Endothelial cell of umbilical vein (primary cell): ENCODE results near the gene SZT2. TPM values are rescaled to one million over a fixed set of nuclear protein-coding genes. Genes with fewer than 3 reads are reported as not detected.

ENCODE experiments used
- BruUV-seq: library from RNA; stranded (reverse); fragments of 400-500 nt; replicated peaks from 2 replicates; lab custom pipeline; 2021; lab: Mats Ljungman, UMichigan
- CTCF ChIA-PET: fragments of 300-600, 350-600 bp; sonication (Branson Sonifier 250); formaldehyde crosslinking; loops from one replicate; lab custom pipeline; 2021; ENCODE audit warnings: antibody characterized with exemption, inconsistent platforms; lab: Charles Lee
- POLR2A ChIA-PET: fragments of 300-600, 350-600 bp; sonication (Branson Sonifier 250); formaldehyde crosslinking; loops from one replicate; lab custom pipeline; 2021; ENCODE audit warnings: antibody characterized with exemption, inconsistent platforms; lab: Charles Lee
- DNase-seq: peaks from one replicate; pipeline ENCODE4 v3.0.0-alpha.2; 2011; ENCODE audit warnings: low read depth, low spot score
- FAIRE-seq: peaks from 2 replicates; lab custom pipeline; 2011; peaks lifted over from hg19 to GRCh38; lab: Jason Lieb, UNC
- H2AFZ ChIP-seq: 2 replicates; pipeline ENCODE4 v1.6.0; 2012; ENCODE audit warnings: low read depth, low read length, control low read depth, inconsistent platforms
- H3K27ac ChIP-seq: 2 replicates; pipeline ENCODE4 v1.5.1; 2011; ENCODE audit warnings: low read depth, mild to moderate bottlenecking, control low read depth, low read length, moderate library complexity; ENCODE audit not compliant: insufficient read depth
- H3K27me3 ChIP-seq, 2 experiments: 2 replicates each; pipeline versions ENCODE4 v1.6.0 to v1.6.1; 2011; ENCODE audit warnings: low read length in 2 of 2, mixed read lengths in 1 of 2; ENCODE audit not compliant: control insufficient read depth in 2 of 2, insufficient read depth in 2 of 2
- H3K36me3 ChIP-seq, 2 experiments: 2 replicates in 1 of 2; 3 replicates in 1 of 2; pipeline ENCODE4 v1.5.1; 2011; ENCODE audit warnings: low read length in 2 of 2, mild to moderate bottlenecking in 1 of 2, moderate library complexity in 1 of 2; ENCODE audit not compliant: control insufficient read depth in 2 of 2, insufficient read depth in 2 of 2; ENCODE audit errors: extremely low read depth in 1 of 2
- H3K4me1 ChIP-seq: 3 replicates; pipeline ENCODE4 v1.5.1; 2011; ENCODE audit warnings: mild to moderate bottlenecking, low read length; ENCODE audit not compliant: control insufficient read depth, insufficient read depth; ENCODE audit errors: extremely low read depth
- H3K4me2 ChIP-seq: 2 replicates; pipeline ENCODE4 v1.6.1; 2011; ENCODE audit warnings: low read length, control low read depth, mixed read lengths; ENCODE audit not compliant: insufficient read depth
- H3K4me3 ChIP-seq, 3 experiments: fragments of 200-600 bp in 1 of 3; sonication (generic), shearing (Covaris generic) in 1 of 3; replicated peaks in 1 of 3; 2 replicates each; pipeline ENCODE4 v1.5.1; 2011 to 2016; ENCODE audit warnings: control low read depth in 3 of 3, low read length in 3 of 3, mild to moderate bottlenecking in 2 of 3, inconsistent platforms in 1 of 3, low read depth in 1 of 3, moderate library complexity in 1 of 3; ENCODE audit not compliant: insufficient read depth in 1 of 3
- H3K79me2 ChIP-seq: 2 replicates; pipeline ENCODE4 v1.6.0; 2012; ENCODE audit warnings: low read length, inconsistent platforms; ENCODE audit not compliant: control insufficient read depth, insufficient read depth
- H3K9ac ChIP-seq: replicated peaks from 2 replicates; pipeline ENCODE3; 2011; ENCODE audit warnings: low read length, control low read depth; ENCODE audit not compliant: insufficient read depth; ENCODE audit errors: extremely low read depth
- H3K9me1 ChIP-seq: replicated peaks from 3 replicates; pipeline ENCODE4 v1.6.0; 2011; ENCODE audit warnings: mild to moderate bottlenecking, low read length; ENCODE audit not compliant: control insufficient read depth, insufficient read depth; ENCODE audit errors: extremely low read depth
- H3K9me3 ChIP-seq: replicated peaks from 2 replicates; pipeline ENCODE4 v1.5.1; 2012; ENCODE audit warnings: low read length, inconsistent platforms; ENCODE audit not compliant: control insufficient read depth, insufficient read depth
- H4K20me1 ChIP-seq: replicated peaks from 2 replicates; pipeline ENCODE3; 2011; ENCODE audit warnings: mild to moderate bottlenecking, low read length; ENCODE audit not compliant: control insufficient read depth, insufficient read depth; ENCODE audit errors: extremely low read depth
- CTCF ChIP-seq, 2 donors: IDR thresholded peaks; 1 replicate in 1 of 2; 2 replicates in 1 of 2; pipeline ENCODE4 v1.5.1; 2011; ENCODE audit warnings: low read length in 2 of 2, mild to moderate bottlenecking in 2 of 2, moderate library complexity in 2 of 2, control low read depth in 1 of 2, inconsistent platforms in 1 of 2, low read depth in 1 of 2; ENCODE audit not compliant: insufficient read depth in 1 of 2; ENCODE audit errors: extremely low read depth in 1 of 2
- EZH2 ChIP-seq: IDR thresholded peaks from 2 replicates; pipeline ENCODE4 v1.6.1; 2012; ENCODE audit warnings: borderline replicate concordance, low read depth, mild to moderate bottlenecking, moderate library complexity, low read length, inconsistent platforms; ENCODE audit not compliant: severe bottlenecking
- FOS ChIP-seq: IDR thresholded peaks from 2 replicates; pipeline ENCODE4 v1.6.1; 2011; ENCODE audit warnings: mild to moderate bottlenecking, low read length, moderate library complexity, borderline replicate concordance; ENCODE audit not compliant: insufficient read depth
- GATA2 ChIP-seq: IDR thresholded peaks from 2 replicates; pipeline ENCODE4 v1.7.0; 2011; ENCODE audit warnings: low read depth, mild to moderate bottlenecking, moderate library complexity, mixed read lengths, low read length; ENCODE audit not compliant: insufficient read length, insufficient read depth
- JUN ChIP-seq: IDR thresholded peaks from 2 replicates; pipeline ENCODE4 v1.6.1; 2011; ENCODE audit warnings: borderline replicate concordance, low read depth; ENCODE audit not compliant: insufficient read length, insufficient read depth
- MAX ChIP-seq: IDR thresholded peaks from 2 replicates; pipeline ENCODE4 v1.6.1; 2011; ENCODE audit not compliant: insufficient read depth, insufficient read length
- MYC ChIP-seq: IDR thresholded peaks from one replicate; pipeline ENCODE4 v1.6.1; 2011; ENCODE audit warnings: mild to moderate bottlenecking, low read depth, low read length
- POLR2A ChIP-seq: IDR thresholded peaks from 2 replicates; pipeline ENCODE4 v1.6.1; 2012; ENCODE audit warnings: low read depth, mild to moderate bottlenecking, control low read depth, low read length
- POLR2AphosphoS5 ChIP-seq: IDR thresholded peaks from 2 replicates; pipeline ENCODE4 v1.6.1; 2012; ENCODE audit warnings: low read depth, mild to moderate bottlenecking, control low read depth, low read length, moderate library complexity; ENCODE audit not compliant: insufficient read depth
- dilution Hi-C: fragments of 300-500 bp; cut with MboI; formaldehyde crosslinking; loops from one replicate; pipeline ENCODE4 v1.15.0; 2019; ENCODE audit warnings: low sequenced_read_pairs; ENCODE audit not compliant: extremely low pct_ligation_motif_present
- intact Hi-C: fragments of 100-400 bp; cut with micrococcal nuclease; formaldehyde crosslinking; loops from one replicate; pipeline ENCODE4 v1.10.0; 2022
- polyA plus RNA-seq, 4 experiments: library from polyadenylated mRNA; depleted of rRNA in 3 of 4; stranded (reverse) in 3 of 4; unstranded in 1 of 4; fragments of >200 nt; gene quantifications; 2 replicates each; pipeline versions ENCODE4 v1.2.1 to v1.2.3, GENCODE V29; 2011 to 2012; ENCODE audit warnings: missing spikeins in 1 of 4
- total RNA-seq: library from RNA; stranded (reverse); gene quantifications from 2 replicates; pipeline ENCODE4 v1.2.3, GENCODE V29; 2021

The SZT2 gene
- total and polyA plus RNA-seq, 2 donors (not counting 3 experiments of a cell fraction or from before 2014, with no cell fraction given), result 11.4 to 49.9 TPM

- CTCF ChIA-PET, result interaction anchor here (0.8 to 2.8 kb wide), 20 partner anchors 10 to 151 kb away, joined by 3 to 19 read pairs (median 4); partner anchors contain the start of genes MED8 and SZT2
- Histone ChIP-seq H2AFZ (peak within 1 kb of the TSS; percentile 88), H3K27me3 (no peaks in the 10 kb centered on the region), H3K4me3 (peak within 1 kb of the TSS; percentile 57 to 84 (median 80)), H3K79me2 (peaks cover 36% of the 10 kb centered on the region), H3K9ac (peak within 1 kb of the TSS; percentile 87), H3K27ac (peak within 1 kb of the TSS; percentile 80), H4K20me1 (no peaks in the 10 kb centered on the region), H3K4me2 (peak within 1 kb of the TSS; percentile 92), H3K36me3 (peaks cover 5 to 12% of the 10 kb centered on the region in 2 experiments), H3K9me1 (no peaks in the 10 kb centered on the region), H3K4me1 (peaks cover 38% of the 10 kb centered on the region), H3K9me3 (no peaks in the 10 kb centered on the region)
- TF ChIP-seq FOS, result no peak
- TF ChIP-seq MAX, result peak; percentile 81
- TF ChIP-seq POLR2AphosphoS5, result peak; percentile 44
- DNase-seq (peak; percentile 98), FAIRE-seq (peak; percentile 97)
- POLR2A ChIA-PET, result interaction anchor here (0.6 to 1.6 kb wide), 5 partner anchors 9 to 182 kb away, joined by 3 to 6 read pairs (median 4); partner anchors contain the start of genes ELOVL1 and HYI
- BruUV-seq, result TSS peak; percentile 63
- dilution Hi-C loops (no loop called here), intact Hi-C loops (loop anchor here (1.0 to 2.0 kb wide), 4 partner anchors 8 to 120 kb away; partner anchors contain the start of gene TIE1)
Observed at GRCh38 chr1:43358746-43359693, 30.7 kb upstream of the SZT2 start, which contains the start of gene CDC20. CDC20 (plus strand) TSS chr1:43358981; CDS start chr1:43359216, 235 bp downstream.

GRCh38 chr1:43359696-43360095 lies 30.0 kb upstream of the SZT2 start:
- peaks cover 38% of the 10 kb centered on the region for H3K4me1 ChIP-seq
- no peaks in the 10 kb centered on the region for H3K9me1 ChIP-seq
- H2AFZ ChIP-seq, result no peak overlapping the region
- CTCF ChIA-PET, result no interaction called here
- H3K79me2 ChIP-seq, result peaks cover 38% of the 10 kb centered on the region
- H3K9ac ChIP-seq, result peak overlapping the region; percentile 53
- TF ChIP-seq EZH2 (no peak), FOS (no peak), MYC (no peak), POLR2A (no peak), GATA2 (no peak), POLR2AphosphoS5 (no peak), CTCF (IDR thresholded peaks at IDR 0.05; ENCODE audit: extremely low read depth in 1 of 2, insufficient read depth in 1 of 2, low read depth in 1 of 2, low read length in 2 of 2) (no peak), MAX (no peak), JUN (no peak)
- peak overlapping the region; percentile 18 for H3K27ac ChIP-seq
- H3K4me2 ChIP-seq, result peak overlapping the region; percentile 92
- intact Hi-C loops (loop anchor here (2.0 kb wide), 2 partner anchors 59 to 121 kb away; partner anchors contain the start of gene TIE1), dilution Hi-C loops (no loop called here)
- BruUV-seq, result no TSS peak
- peak; percentile 24 for FAIRE-seq
- H3K36me3 ChIP-seq, result peaks cover 11 to 18% of the 10 kb centered on the region in 2 experiments
- no peaks in the 10 kb centered on the region for H4K20me1 ChIP-seq
- no peaks in the 10 kb centered on the region for H3K27me3 ChIP-seq
- DNase-seq, result no peak
- H3K4me3 ChIP-seq, result peak overlapping the region; percentile 57 to 84 (median 80)
- no peaks in the 10 kb centered on the region for H3K9me3 ChIP-seq
- POLR2A ChIA-PET, result no interaction called here
